Calu3 (cell line): Measurements from ENCODE around the gene LAMB3. TPM values are rescaled to one million over a fixed set of nuclear protein-coding genes. Genes with fewer than 3 reads are reported as not detected.

ENCODE experiments used
- BruUV-seq: library from RNA; stranded (reverse); fragments of 400-500 nt; replicated peaks from 2 replicates; lab custom pipeline; 2021; lab: Mats Ljungman, UMichigan
- CTCF ChIA-PET: fragments of 300-600 bp; sonication (Branson Sonifier 250); formaldehyde crosslinking; loops from one replicate; lab custom pipeline; 2022; ENCODE audit warnings: antibody characterized with exemption; lab: Charles Lee
- DNase-seq: peaks from one replicate; pipeline ENCODE4 v3.0.0; 2022
- H3K27ac Mint-ChIP-seq: one replicate; pipeline ENCODE4 v1.8.0; 2022; ENCODE audit warnings: mixed read lengths; ENCODE audit not compliant: unreplicated experiment
- H3K27me3 Mint-ChIP-seq: one replicate; pipeline ENCODE4 v1.8.0; 2022; ENCODE audit warnings: mixed read lengths; ENCODE audit not compliant: unreplicated experiment
- H3K36me3 Mint-ChIP-seq: one replicate; pipeline ENCODE4 v1.8.0; 2022; ENCODE audit warnings: mild to moderate bottlenecking, moderate library complexity, mixed read lengths; ENCODE audit not compliant: insufficient read depth, unreplicated experiment
- H3K4me1 Mint-ChIP-seq: one replicate; pipeline ENCODE4 v1.8.0; 2022; ENCODE audit warnings: mild to moderate bottlenecking, low read depth, mixed read lengths; ENCODE audit not compliant: unreplicated experiment
- H3K4me3 Mint-ChIP-seq: one replicate; pipeline ENCODE4 v1.8.0; 2022; ENCODE audit warnings: mild to moderate bottlenecking, low read depth, moderate library complexity, mixed read lengths; ENCODE audit not compliant: unreplicated experiment
- H3K9me3 Mint-ChIP-seq: one replicate; pipeline ENCODE4 v1.8.0; 2022; ENCODE audit warnings: low read depth, mixed read lengths; ENCODE audit not compliant: unreplicated experiment
- intact Hi-C: fragments of 100-400 bp; cut with micrococcal nuclease; formaldehyde crosslinking; loops from one replicate; pipeline ENCODE4 v1.10.0; 2022; ENCODE audit not compliant: unreplicated experiment
- total RNA-seq: library from RNA; stranded (reverse); gene quantifications from 2 replicates; pipeline ENCODE4 v1.2.3, GENCODE V29; 2022
- TF ChIP-seq, protein P1 (sequence below): fragments of 200-600 bp; IDR thresholded peaks from one replicate; pipeline ENCODE4 v1.8.0; 2022; ENCODE audit warnings: antibody characterized with exemption; ENCODE audit not compliant: unreplicated experiment

LAMB3 gene
- total RNA-seq, 1 experiment from 2014 or later: 331 TPM

DNA sequence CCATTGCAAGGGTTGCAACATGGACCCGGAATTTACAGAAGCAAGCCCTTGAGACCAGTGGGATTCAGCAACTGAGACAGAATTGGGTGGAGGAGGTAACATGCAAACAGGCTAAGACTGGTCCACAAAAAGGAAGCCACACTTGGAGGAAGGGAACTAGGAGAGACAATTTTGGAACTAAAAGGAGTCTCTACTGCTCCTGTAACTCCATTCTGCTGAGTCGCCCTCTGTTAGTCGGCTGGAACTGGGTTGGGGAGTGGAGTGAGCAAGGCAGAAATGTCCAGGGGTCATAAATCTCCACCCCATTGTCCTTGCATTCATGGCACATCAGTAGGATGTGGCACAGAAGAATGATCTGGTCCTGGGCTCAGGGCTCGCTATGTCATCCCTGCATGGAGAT is 5.1 kb downstream of the LAMB3 start:
- H3K36me3 Mint-ChIP-seq: peaks cover 92% of the 10 kb centered on the region
- TF ChIP-seq, protein P1, sequence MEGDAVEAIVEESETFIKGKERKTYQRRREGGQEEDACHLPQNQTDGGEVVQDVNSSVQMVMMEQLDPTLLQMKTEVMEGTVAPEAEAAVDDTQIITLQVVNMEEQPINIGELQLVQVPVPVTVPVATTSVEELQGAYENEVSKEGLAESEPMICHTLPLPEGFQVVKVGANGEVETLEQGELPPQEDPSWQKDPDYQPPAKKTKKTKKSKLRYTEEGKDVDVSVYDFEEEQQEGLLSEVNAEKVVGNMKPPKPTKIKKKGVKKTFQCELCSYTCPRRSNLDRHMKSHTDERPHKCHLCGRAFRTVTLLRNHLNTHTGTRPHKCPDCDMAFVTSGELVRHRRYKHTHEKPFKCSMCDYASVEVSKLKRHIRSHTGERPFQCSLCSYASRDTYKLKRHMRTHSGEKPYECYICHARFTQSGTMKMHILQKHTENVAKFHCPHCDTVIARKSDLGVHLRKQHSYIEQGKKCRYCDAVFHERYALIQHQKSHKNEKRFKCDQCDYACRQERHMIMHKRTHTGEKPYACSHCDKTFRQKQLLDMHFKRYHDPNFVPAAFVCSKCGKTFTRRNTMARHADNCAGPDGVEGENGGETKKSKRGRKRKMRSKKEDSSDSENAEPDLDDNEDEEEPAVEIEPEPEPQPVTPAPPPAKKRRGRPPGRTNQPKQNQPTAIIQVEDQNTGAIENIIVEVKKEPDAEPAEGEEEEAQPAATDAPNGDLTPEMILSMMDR: no peak
- peak overlapping the region; percentile 76 for H3K27ac Mint-ChIP-seq
- CTCF ChIA-PET: interaction anchor here (0.8 kb wide), 1 partner anchor 9 kb away, joined by 3 read pairs; no protein-coding TSS in a partner anchor
- intact Hi-C loops: no loop called here
- H3K4me1 Mint-ChIP-seq: peaks cover 80% of the 10 kb centered on the region
- no peaks in the 10 kb centered on the region for H3K9me3 Mint-ChIP-seq
- no peaks in the 10 kb centered on the region for H3K27me3 Mint-ChIP-seq
- DNase-seq: no peak
- H3K4me3 Mint-ChIP-seq: peak overlapping the region; percentile 89
- no TSS peak for BruUV-seq

DNA sequence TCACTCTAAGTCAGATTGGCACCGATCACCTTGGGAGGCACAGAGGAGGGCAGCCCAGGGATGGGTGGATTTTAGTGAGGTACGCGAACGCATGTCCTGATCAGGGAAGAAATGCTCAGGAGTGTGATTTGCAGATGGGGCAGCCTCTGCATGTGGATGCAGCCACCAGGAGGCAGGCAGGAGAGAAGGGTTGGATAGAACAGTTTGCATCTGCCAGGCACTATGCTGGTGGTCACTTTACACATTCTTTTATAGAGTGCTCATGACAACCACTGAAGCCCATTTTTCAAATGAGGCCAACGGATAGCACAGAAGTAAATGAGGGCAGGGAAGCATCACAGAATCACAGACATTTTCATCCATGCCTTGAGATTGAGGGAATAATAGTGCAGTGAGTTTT is 5.7 kb downstream of the LAMB3 start:
- Mint-ChIP-seq H3K36me3 (peaks cover 91% of the 10 kb centered on the region), H3K4me3 (peak overlapping the region; percentile 89), H3K27me3 (no peaks in the 10 kb centered on the region), H3K9me3 (no peaks in the 10 kb centered on the region), H3K4me1 (peaks cover 74% of the 10 kb centered on the region), H3K27ac (peak overlapping the region; percentile 76)
- intact Hi-C loops: no loop called here
- CTCF ChIA-PET: interaction anchor here (0.8 kb wide), 1 partner anchor 9 kb away, joined by 3 read pairs; no protein-coding TSS in a partner anchor
- no TSS peak for BruUV-seq
- DNase-seq: no peak
- TF ChIP-seq, protein P1: peak; percentile 37

DNA sequence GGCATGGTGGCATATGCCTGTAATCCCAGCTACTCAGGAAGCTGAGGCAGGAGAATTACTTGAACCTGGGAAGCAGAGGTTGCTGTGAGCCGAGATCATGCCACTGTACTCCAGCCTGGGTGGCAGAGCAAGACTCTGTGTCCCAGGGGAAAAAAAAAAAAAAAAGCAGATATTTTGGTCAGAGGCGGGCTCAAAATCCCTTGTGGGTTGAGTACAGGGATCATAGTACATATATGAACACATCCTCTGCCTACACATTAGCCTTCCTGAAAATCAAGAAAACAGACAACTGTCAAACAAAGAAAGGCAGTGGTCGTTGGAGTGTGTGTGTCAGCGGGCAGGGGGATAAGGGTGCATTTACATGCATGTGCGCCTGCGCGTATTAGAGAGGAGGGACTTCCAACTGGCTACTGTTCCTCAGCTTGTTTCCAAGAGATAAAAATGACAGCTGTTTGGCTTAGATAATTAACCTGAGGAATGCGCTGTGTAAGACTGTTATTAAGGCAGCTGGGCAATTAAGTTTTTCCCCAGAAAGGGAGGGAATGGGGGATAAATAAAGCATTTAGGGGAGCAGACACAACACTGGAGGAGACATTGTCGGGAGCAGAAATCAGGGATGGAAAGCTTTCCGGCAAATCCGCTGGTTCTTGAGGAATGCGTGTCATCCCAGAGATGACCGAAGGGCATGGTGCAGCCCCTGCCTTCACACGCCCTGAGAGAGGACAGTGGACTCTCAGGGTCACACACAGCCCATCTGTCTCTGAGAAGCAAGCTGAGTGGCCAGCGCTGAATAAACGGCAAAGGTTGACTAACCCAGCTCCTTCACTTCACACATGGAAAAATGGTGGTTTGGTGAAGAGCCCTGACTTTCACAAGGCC is 6.4 kb downstream of the LAMB3 start:
- Mint-ChIP-seq H3K9me3 (no peaks in the 10 kb centered on the region), H3K4me3 (no peak overlapping the region), H3K27me3 (no peaks in the 10 kb centered on the region), H3K4me1 (peaks cover 68% of the 10 kb centered on the region), H3K27ac (peak overlapping the region; percentile 43), H3K36me3 (peaks cover 88% of the 10 kb centered on the region)
- no TSS peak for BruUV-seq
- CTCF ChIA-PET: no interaction called here
- TF ChIP-seq, protein P1: no peak
- intact Hi-C loops: no loop called here
- no peak for DNase-seq

DNA sequence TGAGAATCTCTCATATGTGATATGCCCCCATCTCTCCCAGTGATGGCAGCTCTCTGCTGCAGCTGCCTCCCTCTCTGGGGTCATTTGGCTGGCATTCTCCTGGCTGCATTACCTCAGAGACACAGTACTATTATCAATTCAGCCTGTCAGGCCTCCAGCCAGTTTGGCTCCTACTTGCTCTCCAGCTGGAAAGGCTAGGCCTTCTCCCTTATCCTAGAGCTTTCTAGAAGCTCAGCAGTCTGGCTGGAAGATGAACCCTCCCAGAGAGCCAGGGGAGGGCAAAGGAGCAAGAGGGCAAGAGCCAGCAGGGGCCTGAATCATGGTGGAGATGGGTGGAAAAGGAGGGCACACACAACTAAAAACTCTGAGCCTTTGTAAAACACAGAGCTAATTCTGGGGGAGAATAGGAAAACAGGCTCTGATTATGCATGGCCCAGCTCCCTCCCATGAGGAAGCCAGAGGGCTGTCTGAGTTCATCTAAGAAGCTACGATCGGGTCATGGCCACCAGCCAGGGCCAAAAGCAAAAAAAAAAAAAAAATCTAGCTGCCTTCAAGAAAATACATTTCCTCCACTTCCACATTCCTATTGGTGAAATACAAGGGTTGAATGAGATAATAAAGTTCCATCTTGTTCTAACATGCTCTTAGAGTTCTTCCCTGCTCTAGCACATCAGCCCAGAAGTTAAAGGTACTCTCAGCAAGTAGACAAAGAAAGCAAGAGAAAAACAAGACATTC is 8.8 kb downstream of the LAMB3 start:
- Mint-ChIP-seq H3K36me3 (peaks cover 90% of the 10 kb centered on the region), H3K27me3 (no peaks in the 10 kb centered on the region), H3K9me3 (no peaks in the 10 kb centered on the region), H3K27ac (peak overlapping the region; percentile 19), H3K4me3 (no peak overlapping the region), H3K4me1 (peaks cover 58% of the 10 kb centered on the region)
- no TSS peak for BruUV-seq
- intact Hi-C loops: no loop called here
- CTCF ChIA-PET: interaction anchor here (1.0 to 2.0 kb wide), 2 partner anchors 13 to 45 kb away, joined by 4 to 6 read pairs; no protein-coding TSS in a partner anchor
- TF ChIP-seq, protein P1: no peak
- DNase-seq: no peak
